Muscle layer of colon (tissue), 2 donors: Measurements from ENCODE around the gene APLF.
"Not testable (repeated sequence)": the region's sequence is repeated elsewhere in the genome, so short reads cannot be mapped to it uniquely, and the experiment has no call there.

Source experiments
- H3K27ac ChIP-seq: one replicate; pipeline ENCODE4 v1.7.0; 2013; ENCODE audit warnings: low read depth, mild to moderate bottlenecking, low read length, moderate library complexity
- H3K27me3 ChIP-seq, 2 donors: one replicate each; pipeline ENCODE4 v1.7.0; 2013; ENCODE audit warnings: low read length in 2 of 2, mild to moderate bottlenecking in 2 of 2; ENCODE audit not compliant: insufficient read depth in 2 of 2, control insufficient read depth in 1 of 2
- H3K36me3 ChIP-seq: one replicate; pipeline ENCODE4 v1.7.0; 2013; ENCODE audit warnings: mild to moderate bottlenecking, low read length; ENCODE audit not compliant: insufficient read depth
- H3K4me1 ChIP-seq: one replicate; pipeline ENCODE4 v1.7.0; 2013; ENCODE audit warnings: mild to moderate bottlenecking, low read length; ENCODE audit not compliant: insufficient read depth
- H3K4me3 ChIP-seq, 2 donors: one replicate each; pipeline ENCODE4 v1.7.0; 2013; ENCODE audit warnings: low read length in 2 of 2, low read depth in 1 of 2, mild to moderate bottlenecking in 1 of 2, moderate library complexity in 1 of 2
- H3K9ac ChIP-seq: one replicate; pipeline ENCODE4 v1.7.0; 2013; ENCODE audit warnings: low read length
- H3K9me3 ChIP-seq: one replicate; pipeline ENCODE4 v1.7.0; 2013; ENCODE audit warnings: mild to moderate bottlenecking, low read length
- donor health status: abdominal sarcoma.
- donor health status: Adenocarcinoma of cecum.

APLF gene

DNA sequence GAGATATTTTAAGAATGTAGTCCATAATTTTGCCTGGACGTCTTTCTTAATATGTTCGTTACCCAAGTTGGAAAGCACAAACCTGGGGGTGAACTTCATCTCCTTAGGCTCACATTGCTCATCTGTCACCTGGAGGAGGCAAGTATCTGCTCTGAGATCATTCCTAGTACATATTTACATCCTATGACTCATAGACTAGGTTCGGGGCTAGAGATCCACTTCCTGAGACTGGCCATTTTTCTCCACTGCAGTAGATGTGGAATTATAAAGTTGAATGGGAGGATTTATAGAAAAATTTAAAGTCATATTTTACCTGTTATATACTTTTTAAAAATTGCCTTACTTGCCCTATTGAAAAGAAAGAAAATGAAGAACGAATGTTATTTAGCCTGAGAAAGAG lies 98.5 kb downstream of the APLF start:
- no peaks in the 10 kb centered on the region for H3K9me3 ChIP-seq
- H3K27ac ChIP-seq, result no peak overlapping the region
- H3K4me3 ChIP-seq, result no peak overlapping the region
- no peak overlapping the region for H3K9ac ChIP-seq
- H3K36me3 ChIP-seq, result peaks cover 3% of the 10 kb centered on the region
- H3K4me1 ChIP-seq, result no peaks in the 10 kb centered on the region
- no peaks in the 10 kb centered on the region for H3K27me3 ChIP-seq

DNA sequence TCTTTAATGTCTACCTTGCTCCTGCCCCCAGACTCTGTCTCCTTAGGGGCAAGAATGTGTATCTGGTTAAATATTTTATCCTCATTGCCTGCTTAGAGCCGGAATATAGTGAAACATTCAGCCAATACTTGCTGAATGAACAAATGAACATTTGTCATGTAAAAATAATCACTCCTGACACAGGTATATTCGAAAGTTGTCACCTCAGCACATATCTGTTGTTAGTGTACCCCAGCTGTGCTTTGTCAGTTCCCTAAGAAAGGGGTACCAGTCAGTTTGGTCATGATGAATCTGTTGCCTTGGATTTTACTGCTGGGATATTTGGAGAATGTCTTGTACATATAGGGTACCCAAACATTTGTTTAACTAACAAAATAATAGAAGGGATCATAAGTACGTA lies 99.0 kb downstream of the APLF start:
- H3K4me3 ChIP-seq, result no peak overlapping the region
- H3K9ac ChIP-seq, result no peak overlapping the region
- no peaks in the 10 kb centered on the region for H3K4me1 ChIP-seq
- H3K9me3 ChIP-seq, result no peaks in the 10 kb centered on the region
- H3K27me3 ChIP-seq, result no peaks in the 10 kb centered on the region
- H3K36me3 ChIP-seq, result peaks cover 3% of the 10 kb centered on the region
- H3K27ac ChIP-seq, result no peak overlapping the region

DNA sequence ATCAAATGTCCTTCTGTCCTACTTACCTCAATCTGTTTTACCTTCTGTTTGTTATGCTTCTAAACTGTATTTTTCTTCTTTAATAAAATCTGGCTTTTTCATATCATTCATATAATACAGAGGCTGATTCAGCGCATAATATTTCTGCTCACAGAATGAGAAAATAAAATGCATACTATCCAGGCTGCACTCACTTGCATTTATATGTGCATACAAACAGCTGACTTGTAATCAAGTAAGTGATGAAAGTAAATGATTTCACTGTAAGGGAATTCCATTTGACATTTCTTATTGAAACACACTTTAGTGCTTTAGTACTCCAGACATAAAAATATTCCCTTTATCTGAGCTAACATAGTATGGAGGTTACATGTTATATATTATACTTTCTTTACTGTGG lies 100.7 kb downstream of the APLF start:
- no peaks in the 10 kb centered on the region for H3K9me3 ChIP-seq
- H3K9ac ChIP-seq, result no peak overlapping the region
- H3K27me3 ChIP-seq, result no peaks in the 10 kb centered on the region
- no peaks in the 10 kb centered on the region for H3K4me1 ChIP-seq
- no peak overlapping the region for H3K27ac ChIP-seq
- H3K4me3 ChIP-seq, result no peak overlapping the region
- H3K36me3 ChIP-seq, result peaks cover 3% of the 10 kb centered on the region

DNA sequence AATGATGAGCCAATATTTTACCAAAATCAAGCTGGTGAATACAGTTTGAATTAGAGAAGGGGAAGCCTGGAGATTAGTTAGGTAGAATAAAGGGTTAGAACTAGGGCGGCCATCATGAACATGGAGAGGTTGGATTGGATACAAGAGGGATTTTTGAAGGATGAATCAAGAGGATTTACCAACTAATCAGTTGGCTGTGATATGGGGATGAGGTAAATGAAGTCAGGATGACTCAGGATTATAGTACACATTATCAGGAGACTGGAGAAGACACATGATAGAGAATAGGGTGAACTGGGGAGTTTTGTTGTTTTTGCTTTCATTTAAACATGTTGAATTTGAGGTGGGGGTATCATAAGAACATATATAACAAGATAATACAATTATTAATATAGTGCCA lies 102.2 kb downstream of the APLF start:
- no peak overlapping the region for H3K4me3 ChIP-seq

DNA sequence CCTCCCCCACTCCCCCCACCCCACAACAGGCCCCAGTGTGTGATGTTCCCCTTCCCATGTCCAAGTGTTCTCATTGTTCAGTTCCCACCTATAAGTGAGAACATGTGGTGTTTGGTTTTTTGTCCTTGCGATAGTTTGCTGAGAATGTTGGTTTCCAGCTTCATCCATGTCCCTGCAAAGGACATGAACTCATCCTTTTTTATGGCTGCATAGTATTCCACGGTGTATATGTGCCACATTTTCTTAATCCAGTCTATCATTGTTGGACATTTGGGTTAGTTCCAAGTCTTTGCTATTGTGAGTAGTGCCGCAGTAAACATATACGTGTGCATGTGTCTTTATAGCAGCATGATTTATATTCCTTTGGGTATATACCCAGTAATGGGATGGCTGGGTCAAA lies 103.0 kb downstream of the APLF start:
- H3K4me1 ChIP-seq, H3K36me3 ChIP-seq, H3K27me3 ChIP-seq, H3K4me3 ChIP-seq, H3K9ac ChIP-seq, H3K27ac ChIP-seq, H3K9me3 ChIP-seq: not testable (repeated sequence)

More for the DNA sequence above, 102.2 kb downstream of the APLF start:
- Histone ChIP-seq H3K36me3 (peaks cover 3% of the 10 kb centered on the region), H3K9me3 (no peaks in the 10 kb centered on the region), H3K4me1 (no peaks in the 10 kb centered on the region), H3K27ac (no peak overlapping the region), H3K27me3 (no peaks in the 10 kb centered on the region), H3K9ac (no peak overlapping the region)

DNA sequence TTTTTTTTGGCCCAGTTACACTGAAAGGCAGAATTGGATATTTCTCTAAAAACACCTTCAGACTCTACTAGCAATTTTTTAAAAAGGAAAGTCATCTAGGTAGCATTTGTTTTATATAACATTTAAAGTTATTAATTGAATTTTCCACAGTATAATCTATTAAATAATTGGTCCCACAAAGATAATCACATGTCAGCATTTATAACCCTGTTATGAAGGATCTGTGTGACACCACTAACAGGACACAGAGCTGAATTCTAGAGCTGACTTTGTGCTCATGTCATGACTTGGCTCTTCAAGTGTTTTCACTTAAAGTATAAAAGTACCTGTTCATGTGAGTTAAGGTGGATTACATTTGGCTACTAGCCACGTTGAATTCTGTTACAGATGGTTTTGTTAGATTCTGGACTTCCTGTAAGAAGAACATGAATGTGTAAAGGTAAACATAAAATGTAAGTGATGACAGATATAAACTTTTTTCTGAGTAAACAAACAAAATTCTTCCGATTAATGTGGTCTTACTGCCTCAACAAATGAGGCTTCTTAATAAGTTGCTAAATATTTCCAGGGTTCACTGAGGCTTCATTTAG lies 106.9 kb downstream of the APLF start:
- Histone ChIP-seq H3K4me1 (no peaks in the 10 kb centered on the region), H3K36me3 (no peaks in the 10 kb centered on the region), H3K27me3 (no peaks in the 10 kb centered on the region), H3K4me3 (no peak overlapping the region), H3K9me3 (no peaks in the 10 kb centered on the region), H3K9ac (no peak overlapping the region), H3K27ac (no peak overlapping the region)

DNA sequence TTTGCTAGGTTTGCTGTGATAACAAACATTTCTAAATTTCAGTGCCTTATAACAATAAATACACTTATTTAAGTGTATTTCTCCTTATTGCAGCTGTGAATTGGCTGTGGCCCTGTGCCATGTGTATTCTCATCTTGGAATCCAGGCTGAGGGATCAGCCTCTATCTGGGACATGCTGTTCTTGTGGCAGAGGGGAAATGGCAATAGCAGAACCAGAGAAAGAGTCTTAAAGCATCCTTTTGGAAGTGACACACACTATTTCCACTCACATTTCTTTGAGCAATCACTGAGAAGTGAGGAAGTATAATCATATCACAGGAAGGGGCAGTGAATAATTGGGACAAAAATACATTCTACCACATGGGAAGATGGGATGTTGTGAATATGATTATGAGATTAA lies 109.8 kb downstream of the APLF start:
- Histone ChIP-seq H3K27ac (no peak overlapping the region), H3K27me3 (no peaks in the 10 kb centered on the region), H3K4me1 (no peaks in the 10 kb centered on the region), H3K9me3 (no peaks in the 10 kb centered on the region), H3K4me3 (no peak overlapping the region), H3K9ac (no peak overlapping the region), H3K36me3 (no peaks in the 10 kb centered on the region)

DNA sequence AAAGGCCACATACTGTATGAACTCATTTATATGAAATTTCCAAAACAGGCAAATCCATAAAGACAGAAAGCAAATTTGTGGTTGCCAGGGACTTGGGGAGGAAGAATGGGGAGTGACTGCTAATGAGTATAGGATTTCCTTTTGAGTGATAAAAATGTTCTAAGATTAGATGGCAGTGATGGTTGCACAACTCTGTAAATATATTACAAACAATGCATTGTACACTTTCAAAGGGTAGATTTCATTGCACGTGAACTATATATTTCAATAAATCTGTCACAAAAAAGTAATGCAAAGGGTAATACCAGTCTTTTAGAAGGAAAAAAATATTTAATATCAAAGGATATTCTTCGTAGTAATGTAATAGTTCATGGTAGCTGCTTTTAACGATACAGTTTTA lies 112.3 kb downstream of the APLF start:
- no peaks in the 10 kb centered on the region for H3K9me3 ChIP-seq
- no peak overlapping the region for H3K9ac ChIP-seq
- H3K4me3 ChIP-seq, result no peak overlapping the region
- no peaks in the 10 kb centered on the region for H3K4me1 ChIP-seq
- no peak overlapping the region for H3K27ac ChIP-seq
- H3K36me3 ChIP-seq, result no peaks in the 10 kb centered on the region
- H3K27me3 ChIP-seq, result no peaks in the 10 kb centered on the region

DNA sequence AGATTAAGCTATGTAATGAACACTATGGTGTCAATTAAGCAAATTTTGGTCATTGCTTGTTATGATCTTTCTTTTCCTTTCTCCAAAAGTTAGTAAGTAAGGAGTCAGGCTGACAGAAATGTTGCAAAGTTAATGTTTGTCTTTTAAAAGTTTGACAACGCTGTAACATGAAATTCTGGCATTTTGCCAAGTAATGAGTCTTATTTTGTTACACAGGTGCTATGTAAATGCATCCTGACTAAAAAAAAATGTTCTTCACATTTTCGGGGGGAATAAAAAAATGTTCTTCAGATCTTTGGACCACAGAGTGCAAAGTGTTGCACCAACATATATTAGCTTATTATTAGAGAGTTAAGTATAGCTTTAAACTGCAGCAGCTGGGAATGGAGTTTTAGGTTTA lies 121.2 kb downstream of the APLF start:
- no peak overlapping the region for H3K27ac ChIP-seq
- no peak overlapping the region for H3K4me3 ChIP-seq

DNA sequence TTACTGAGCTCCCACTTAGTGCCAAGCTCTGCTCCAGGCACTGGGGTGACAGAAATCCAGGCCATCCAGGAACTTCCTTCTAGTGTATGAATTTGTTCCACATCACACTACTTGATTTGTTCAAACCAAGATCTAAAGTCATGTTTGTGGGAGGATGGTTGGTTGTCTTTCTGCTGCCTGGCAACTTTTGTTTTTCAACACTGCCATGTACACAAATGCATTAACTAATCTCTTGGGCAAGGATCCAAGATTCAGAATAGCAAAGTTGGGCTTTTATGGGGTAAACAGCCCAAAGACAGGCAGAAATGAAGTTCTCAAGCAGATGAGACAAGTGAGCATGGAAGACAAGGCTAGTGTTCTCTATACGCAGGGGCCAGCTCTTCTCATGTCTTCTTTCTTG lies 122.6 kb downstream of the APLF start:
- Histone ChIP-seq H3K4me1 (no peaks in the 10 kb centered on the region), H3K36me3 (peaks cover 3% of the 10 kb centered on the region), H3K4me3 (no peak overlapping the region), H3K9me3 (no peaks in the 10 kb centered on the region), H3K27ac (no peak overlapping the region), H3K9ac (no peak overlapping the region), H3K27me3 (no peaks in the 10 kb centered on the region)

More for the DNA sequence above, 121.2 kb downstream of the APLF start:
- H3K9me3 ChIP-seq, result no peaks in the 10 kb centered on the region
- peaks cover 3% of the 10 kb centered on the region for H3K36me3 ChIP-seq
- no peaks in the 10 kb centered on the region for H3K27me3 ChIP-seq
- no peaks in the 10 kb centered on the region for H3K4me1 ChIP-seq
- H3K9ac ChIP-seq, result no peak overlapping the region

DNA sequence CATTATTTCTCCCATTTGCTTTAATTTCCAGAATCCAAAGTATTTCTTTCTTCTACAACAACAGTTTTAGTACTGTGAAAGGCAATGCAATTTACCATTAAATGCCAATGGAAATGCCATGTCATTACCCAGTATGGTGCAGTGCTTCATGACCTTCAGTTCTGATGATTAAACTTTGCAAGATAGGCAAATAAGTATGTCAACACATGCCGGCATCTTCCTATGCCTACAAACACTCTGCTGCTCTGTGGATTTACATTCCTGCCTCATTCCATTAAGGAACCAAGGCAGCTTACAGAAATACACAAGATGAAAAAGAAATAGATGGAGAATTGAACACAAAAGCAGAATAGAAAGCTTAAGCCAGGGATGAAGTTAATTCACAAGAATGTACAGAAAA lies 123.3 kb downstream of the APLF start:
- Histone ChIP-seq H3K9me3 (no peaks in the 10 kb centered on the region), H3K9ac (no peak overlapping the region), H3K27ac (no peak overlapping the region), H3K36me3 (peaks cover 3% of the 10 kb centered on the region), H3K4me3 (no peak overlapping the region), H3K27me3 (no peaks in the 10 kb centered on the region), H3K4me1 (no peaks in the 10 kb centered on the region)

DNA sequence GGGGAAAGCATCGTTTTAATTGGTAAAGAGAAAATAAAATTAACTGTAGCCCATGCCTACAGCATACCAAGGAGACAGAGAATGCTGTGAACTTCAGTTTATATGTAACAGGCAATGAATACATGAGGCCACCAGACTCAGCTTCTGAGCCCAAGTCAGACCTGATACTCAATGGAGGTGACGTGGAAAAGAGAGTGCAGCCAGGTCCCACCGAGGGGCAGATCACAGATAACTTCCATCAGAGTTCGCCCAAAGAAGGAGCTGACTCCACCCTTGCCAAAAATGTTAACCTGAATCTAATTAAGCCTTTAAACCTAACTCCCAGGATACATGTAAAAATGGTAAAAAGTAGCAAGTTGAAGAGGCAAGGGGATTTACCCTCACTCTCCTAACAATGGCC lies 123.8 kb downstream of the APLF start:
- Histone ChIP-seq H3K4me3 (no peak overlapping the region), H3K27ac (no peak overlapping the region), H3K9me3 (no peaks in the 10 kb centered on the region), H3K36me3 (peaks cover 3% of the 10 kb centered on the region), H3K4me1 (no peaks in the 10 kb centered on the region), H3K9ac (no peak overlapping the region), H3K27me3 (no peaks in the 10 kb centered on the region)
